Liver (tissue), 9 donors: ENCODE measurements around the gene JAG2. TPM values are rescaled to one million over a fixed set of nuclear protein-coding genes. Genes with fewer than 3 reads are reported as not detected.

Source experiments
- DNase-seq: peaks from one replicate; pipeline ENCODE4 v3.0.0-alpha.2; 2017; ENCODE audit warnings: low spot score
- H3K27ac ChIP-seq, 2 donors: one replicate each; pipeline ENCODE4 v1.7.0; 2013; ENCODE audit warnings: inconsistent platforms in 2 of 2, low read length in 2 of 2, control low read depth in 1 of 2, low read depth in 1 of 2, mild to moderate bottlenecking in 1 of 2
- H3K27me3 ChIP-seq, 4 donors: one replicate each; pipeline versions ENCODE4 v1.6.1 to v1.7.0; 2013; ENCODE audit warnings: low read length in 3 of 4, inconsistent platforms in 1 of 4, mild to moderate bottlenecking in 1 of 4, moderate library complexity in 1 of 4; ENCODE audit not compliant: control insufficient read depth in 4 of 4, insufficient read depth in 4 of 4
- H3K36me3 ChIP-seq, 4 donors: one replicate each; pipeline versions ENCODE4 v1.6.1 to v1.7.0; 2013; ENCODE audit warnings: low read length in 3 of 4, mild to moderate bottlenecking in 3 of 4, low read depth in 1 of 4, moderate library complexity in 1 of 4; ENCODE audit not compliant: control insufficient read depth in 4 of 4, insufficient read depth in 3 of 4
- H3K4me1 ChIP-seq, 4 donors: one replicate each; pipeline versions ENCODE4 v1.6.1 to v1.7.0; 2013; ENCODE audit warnings: low read length in 3 of 4, mild to moderate bottlenecking in 3 of 4, moderate library complexity in 1 of 4; ENCODE audit not compliant: control insufficient read depth in 4 of 4, insufficient read depth in 4 of 4
- H3K4me3 ChIP-seq, 3 donors: one replicate each; pipeline versions ENCODE4 v1.6.1 to v1.7.0; 2013; ENCODE audit warnings: low read length in 3 of 3, control low read depth in 1 of 3, low read depth in 1 of 3, mild to moderate bottlenecking in 1 of 3
- H3K9ac ChIP-seq, 2 donors: one replicate each; pipeline ENCODE4 v1.7.0; 2013; ENCODE audit warnings: low read length in 2 of 2, mild to moderate bottlenecking in 2 of 2, moderate library complexity in 2 of 2, control low read depth in 1 of 2, low read depth in 1 of 2
- H3K9me3 ChIP-seq, 4 donors: one replicate each; pipeline versions ENCODE4 v1.6.1 to v1.7.0; 2013; ENCODE audit warnings: low read length in 3 of 4; ENCODE audit not compliant: control insufficient read depth in 4 of 4
- ATF3 ChIP-seq: IDR thresholded peaks from 2 replicates; pipeline ENCODE4 v1.6.1; 2016; ENCODE audit warnings: antibody characterized with exemption
- CTCF ChIP-seq: fragments of 150-350 bp; IDR thresholded peaks from 2 replicates; pipeline ENCODE4 v1.5.1; 2017; ENCODE audit warnings: improper control_type of control experiment, low read depth, low read length; ENCODE audit not compliant: missing input control
- EGR1 ChIP-seq, 2 donors: IDR thresholded peaks; 2 replicates each; pipeline ENCODE4 v1.6.1; 2016 to 2018; ENCODE audit warnings: antibody characterized with exemption in 2 of 2, low read depth in 2 of 2
- FOXA1 ChIP-seq: IDR thresholded peaks from 2 replicates; pipeline ENCODE4 v1.6.1; 2016; ENCODE audit warnings: antibody characterized with exemption
- FOXA2 ChIP-seq: IDR thresholded peaks from 2 replicates; pipeline ENCODE4 v1.6.1; 2016; ENCODE audit warnings: antibody characterized with exemption
- GABPA ChIP-seq, 2 donors: IDR thresholded peaks in 1 of 2; conservative IDR thresholded peaks in 1 of 2; 2 replicates each; pipeline ENCODE4 v1.6.1; 2016; ENCODE audit warnings: antibody characterized with exemption in 2 of 2, mild to moderate bottlenecking in 1 of 2, moderate library complexity in 1 of 2
- HNF4A ChIP-seq, 2 donors: conservative IDR thresholded peaks; 2 replicates each; pipeline ENCODE4 v1.6.1; 2016; ENCODE audit warnings: antibody characterized with exemption in 2 of 2, mild to moderate bottlenecking in 2 of 2
- HNF4G ChIP-seq: IDR thresholded peaks from 2 replicates; pipeline ENCODE4 v1.6.1; 2016; ENCODE audit warnings: antibody characterized with exemption
- JUND ChIP-seq, 2 donors: IDR thresholded peaks; 2 replicates each; pipeline ENCODE4 v1.6.1; 2016; ENCODE audit warnings: antibody characterized with exemption in 2 of 2
- MAX ChIP-seq: IDR thresholded peaks from 2 replicates; pipeline ENCODE4 v1.6.1; 2016; ENCODE audit warnings: antibody characterized with exemption
- NR2F2 ChIP-seq: IDR thresholded peaks from 2 replicates; pipeline ENCODE4 v1.6.1; 2016; ENCODE audit warnings: antibody characterized with exemption
- RAD21 ChIP-seq, 2 donors: IDR thresholded peaks; 2 replicates each; pipeline ENCODE4 v1.6.1; 2016; ENCODE audit warnings: antibody characterized with exemption in 2 of 2, mild to moderate bottlenecking in 2 of 2
- REST ChIP-seq: IDR thresholded peaks from 2 replicates; pipeline ENCODE4 v1.6.1; 2016; ENCODE audit warnings: antibody characterized with exemption, mild to moderate bottlenecking
- RXRA ChIP-seq, 2 donors: IDR thresholded peaks; 2 replicates each; pipeline ENCODE4 v1.6.1; 2017 to 2018; ENCODE audit warnings: antibody characterized with exemption in 2 of 2, mild to moderate bottlenecking in 1 of 2
- SP1 ChIP-seq: IDR thresholded peaks from 2 replicates; pipeline ENCODE4 v1.6.1; 2018; ENCODE audit warnings: antibody characterized with exemption, mild to moderate bottlenecking
- TAF1 ChIP-seq: conservative IDR thresholded peaks from 2 replicates; pipeline ENCODE4 v1.6.1; 2016; ENCODE audit warnings: antibody characterized with exemption, mild to moderate bottlenecking
- YY1 ChIP-seq: IDR thresholded peaks from 2 replicates; pipeline ENCODE4 v1.6.1; 2016; ENCODE audit warnings: antibody characterized with exemption, mild to moderate bottlenecking
- ZBTB33 ChIP-seq: IDR thresholded peaks from 2 replicates; pipeline ENCODE4 v1.6.1; 2016; ENCODE audit warnings: antibody characterized with exemption
- whole genome bisulfite sequencing: extraction: QIAGEN DNeasy Blood & Tissue Kit; methylation state at CpG from one replicate; pipeline ENCODE4 v1.1.7; 2013; 5-methylcytosine and 5-hydroxymethylcytosine counted together
- polyA plus RNA-seq, 2 donors: library from polyadenylated mRNA; stranded (reverse) in 1 of 2; unstranded in 1 of 2; fragments of 200-250 nt in 1 of 2; fragments of >200 nt in 1 of 2; fragmentation: Nextera tagmentation in 1 of 2; extraction: Ambion mirVana in 1 of 2; gene quantifications; one replicate each; pipeline versions ENCODE4 v1.2.1 to v1.2.3, GENCODE V29; 2013 to 2015
- total RNA-seq, 2 donors: library from RNA; depleted of rRNA; stranded (reverse); fragments of >200 nt; gene quantifications; one replicate each; pipeline ENCODE4 v1.2.3, GENCODE V29; 2014
- donor health status: healthy.
- donor health status: healthy.
- donor health status: healthy.
- donor health status: healthy.
- donor health status: healthy.

JAG2 gene
- total and polyA plus RNA-seq, 4 donors, result 0.24 to 1.0 (median 0.54) TPM

GRCh38 chr14:105161309-105161708 is 7.3 kb downstream of the JAG2 start:
- Histone ChIP-seq H3K36me3 (no peaks in the 10 kb centered on the region), H3K9me3 (no peaks in the 10 kb centered on the region), H3K27me3 (no peaks in the 10 kb centered on the region), H3K9ac (no peak overlapping the region), H3K4me1 (no peaks in the 10 kb centered on the region), H3K27ac (no peak overlapping the region), H3K4me3 (no peak overlapping the region)
- TF ChIP-seq TAF1, result no peak
- no peak for TF ChIP-seq EGR1 (IDR thresholded peaks at IDR 0.05; ENCODE audit: low read depth in 2 of 2)
- TF ChIP-seq YY1, result no peak
- TF ChIP-seq HNF4A (conservative IDR thresholded peaks at IDR 0.05), result no peak
- TF ChIP-seq REST, result no peak
- no peak for TF ChIP-seq FOXA2
- TF ChIP-seq GABPA (IDR thresholded peaks at IDR 0.05 in 1 of 2, conservative IDR thresholded peaks at IDR 0.05 in 1 of 2), result no peak
- TF ChIP-seq ATF3, result no peak
- TF ChIP-seq NR2F2, result no peak
- no peak for TF ChIP-seq HNF4G
- no peak for TF ChIP-seq SP1
- no peak for TF ChIP-seq JUND (IDR thresholded peaks at IDR 0.05)
- no peak for TF ChIP-seq ZBTB33
- TF ChIP-seq FOXA1, result no peak
- TF ChIP-seq RXRA (IDR thresholded peaks at IDR 0.05), result no peak
- TF ChIP-seq MAX, result no peak
- no peak for TF ChIP-seq RAD21 (IDR thresholded peaks at IDR 0.05)
- no peak for TF ChIP-seq CTCF
- DNase-seq, result no peak
- 80% methylated on average over 15 of the region's 15 CpGs for WGBS
